CD4-positive, alpha-beta T cell (primary cell): Measurements from ENCODE around the gene NCAPG2. TPM values are rescaled to one million over a fixed set of nuclear protein-coding genes. Genes with fewer than 3 reads are reported as not detected.

ENCODE experiments used
- ATAC-seq: fragments of 200-7000 bp; cut with Tn5 transposase; one replicate; pipeline ENCODE4 v1.10.0; 2022; ENCODE audit warnings: mild to moderate bottlenecking; ENCODE audit not compliant: poor library complexity
- CTCF ChIA-PET: fragments of 350-600 bp; sonication (Branson Sonifier 250); formaldehyde crosslinking; loops from one replicate; lab custom pipeline; 2021; ENCODE audit warnings: antibody characterized with exemption, inconsistent platforms; lab: Charles Lee
- POLR2A ChIA-PET: fragments of 350-600 bp; sonication (Branson Sonifier 250); formaldehyde crosslinking; loops from one replicate; lab custom pipeline; 2021; ENCODE audit warnings: antibody characterized with exemption, inconsistent platforms; lab: Charles Lee
- DNase-seq, 14 experiments: peaks; one replicate each; pipeline ENCODE4 v3.0.0-alpha.2; 2013 to 2020; ENCODE audit warnings: mixed read lengths in 2 of 14
- H3K27ac ChIP-seq, 2 donors: one replicate each; pipeline versions ENCODE4 v1.5.1 to v1.7.0; 2013; ENCODE audit warnings: low read length in 2 of 2, low read depth in 1 of 2, mild to moderate bottlenecking in 1 of 2
- H3K27me3 ChIP-seq, 2 experiments: 1 replicate in 1 of 2; 2 replicates in 1 of 2; pipeline versions ENCODE4 v1.6.1 to v1.7.0; 2013; ENCODE audit warnings: low read length in 2 of 2, control low read depth in 1 of 2, mild to moderate bottlenecking in 1 of 2, moderate library complexity in 1 of 2; ENCODE audit not compliant: insufficient read depth in 2 of 2, control insufficient read depth in 1 of 2
- H3K36me3 ChIP-seq: one replicate; pipeline ENCODE4 v1.6.1; 2013; ENCODE audit warnings: low read length, control low read depth; ENCODE audit not compliant: insufficient read depth
- H3K4me1 ChIP-seq: one replicate; pipeline ENCODE4 v1.6.1; 2013; ENCODE audit warnings: low read length, control low read depth; ENCODE audit not compliant: insufficient read depth
- H3K4me3 ChIP-seq: one replicate; pipeline ENCODE4 v1.5.1; 2013; ENCODE audit warnings: mild to moderate bottlenecking, low read length, moderate library complexity
- H3K9me3 ChIP-seq, 2 experiments: 1 replicate in 1 of 2; 2 replicates in 1 of 2; pipeline versions ENCODE4 v1.6.1 to v1.7.0; 2013; ENCODE audit warnings: low read length in 2 of 2, mild to moderate bottlenecking in 2 of 2, control low read depth in 1 of 2, moderate library complexity in 1 of 2; ENCODE audit not compliant: control insufficient read depth in 1 of 2, insufficient read depth in 1 of 2
- H3K27ac Mint-ChIP-seq: one replicate; pipeline ENCODE4 v1.8.0; 2020; ENCODE audit warnings: mixed read lengths
- H3K27me3 Mint-ChIP-seq: one replicate; pipeline ENCODE4 v1.8.0; 2021; ENCODE audit warnings: mixed read lengths
- H3K36me3 Mint-ChIP-seq: one replicate; pipeline ENCODE4 v1.8.0; 2021; ENCODE audit warnings: low read depth, mixed read lengths
- H3K4me1 Mint-ChIP-seq: one replicate; pipeline ENCODE4 v1.8.0; 2021; ENCODE audit warnings: low read depth, mixed read lengths
- H3K4me3 Mint-ChIP-seq: one replicate; pipeline ENCODE4 v1.8.0; 2020; ENCODE audit warnings: mild to moderate bottlenecking, mixed read lengths
- H3K9me3 Mint-ChIP-seq: one replicate; pipeline ENCODE4 v1.8.0; 2020; ENCODE audit warnings: mixed read lengths
- CTCF ChIP-seq: fragments of 200-600 bp; IDR thresholded peaks from one replicate; pipeline ENCODE4 v1.8.0; 2022; ENCODE audit warnings: antibody characterized with exemption, mild to moderate bottlenecking
- intact Hi-C, 2 experiments: fragments of 100-400 bp; cut with DNase I in 1 of 2; cut with micrococcal nuclease in 1 of 2; formaldehyde crosslinking; loops; one replicate each; pipeline versions ENCODE4 v1.15.1 to v1.9.0; 2023 to 2025; cut with DNase I, micrococcal nuclease
- total RNA-seq, 174 experiments: library from RNA in 2 of 174; stranded (reverse) in 2 of 174; gene quantifications; one replicate each; pipeline ENCODE4 v1.2.3 and lab custom pipeline; 2021 to 2026

Gene NCAPG2
- total RNA-seq, 2 experiments from 2014 or later = 9.9 to 11.8 TPM

DNA sequence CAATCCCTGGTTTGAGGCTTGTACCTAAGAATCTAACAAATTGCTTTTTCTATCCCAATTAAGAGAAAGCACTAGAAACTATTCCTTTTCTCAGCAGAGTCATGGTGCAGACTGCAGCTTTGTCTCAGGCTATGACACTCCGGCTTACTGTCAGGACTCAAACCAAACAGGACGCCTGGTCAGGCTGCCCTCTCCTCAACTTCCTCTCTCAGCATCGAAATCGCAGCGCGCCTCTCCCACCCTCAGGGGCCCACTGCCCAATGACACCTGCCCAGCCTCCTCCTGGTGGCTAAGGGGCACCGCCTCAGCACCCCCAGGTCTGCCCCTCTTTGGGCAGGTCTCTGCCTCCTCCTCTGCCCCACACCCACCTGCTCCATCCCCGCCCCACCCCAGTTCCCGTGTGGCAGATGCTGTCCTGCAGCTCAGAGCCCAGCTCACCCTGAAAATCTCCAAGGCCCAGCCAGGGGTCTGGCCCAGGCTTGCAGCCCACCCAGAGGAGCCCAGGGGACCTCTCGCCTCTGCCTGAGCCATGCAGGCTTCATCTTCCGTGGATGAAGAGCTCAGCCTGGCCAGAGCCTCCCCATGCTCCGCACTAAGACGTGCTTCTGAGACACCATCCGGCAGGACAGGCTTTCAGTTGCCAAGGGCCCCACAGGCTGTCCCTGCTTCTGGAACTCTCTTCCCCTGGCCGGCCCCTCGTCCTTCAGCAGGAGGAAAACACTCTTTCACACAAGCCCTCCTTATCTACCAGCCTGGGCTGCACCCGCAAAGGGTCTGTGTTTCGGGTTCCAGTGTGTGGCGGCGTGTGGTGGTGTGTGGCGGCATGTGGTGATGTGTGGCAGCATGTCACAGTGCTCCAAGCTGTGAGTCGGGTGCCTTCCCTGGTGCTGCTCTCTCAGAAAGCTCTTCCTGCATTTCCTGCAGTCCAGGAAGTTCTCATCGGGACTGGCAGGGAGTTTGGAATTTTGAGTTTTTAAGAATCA is 100.5 kb downstream of the NCAPG2 start:
- no peak overlapping the region for H3K27ac ChIP-seq
- Mint-ChIP-seq H3K36me3 (no peaks in the 10 kb centered on the region), H3K4me1 (no peaks in the 10 kb centered on the region), H3K27me3 (no peaks in the 10 kb centered on the region), H3K9me3 (no peaks in the 10 kb centered on the region), H3K27ac (no peak overlapping the region), H3K4me3 (no peak overlapping the region)
- no peaks in the 10 kb centered on the region for H3K27me3 ChIP-seq
- H3K4me3 ChIP-seq = no peak overlapping the region
- no peak for TF ChIP-seq CTCF
- CTCF ChIA-PET = no interaction called here
- H3K36me3 ChIP-seq = no peaks in the 10 kb centered on the region
- no peaks in the 10 kb centered on the region for H3K4me1 ChIP-seq
- DNase-seq (no peak), ATAC-seq (no peak)
- H3K9me3 ChIP-seq = peaks cover 0 to 8% of the 10 kb centered on the region in 2 experiments
- intact Hi-C loops = no loop called here
- POLR2A ChIA-PET = no interaction called here

DNA sequence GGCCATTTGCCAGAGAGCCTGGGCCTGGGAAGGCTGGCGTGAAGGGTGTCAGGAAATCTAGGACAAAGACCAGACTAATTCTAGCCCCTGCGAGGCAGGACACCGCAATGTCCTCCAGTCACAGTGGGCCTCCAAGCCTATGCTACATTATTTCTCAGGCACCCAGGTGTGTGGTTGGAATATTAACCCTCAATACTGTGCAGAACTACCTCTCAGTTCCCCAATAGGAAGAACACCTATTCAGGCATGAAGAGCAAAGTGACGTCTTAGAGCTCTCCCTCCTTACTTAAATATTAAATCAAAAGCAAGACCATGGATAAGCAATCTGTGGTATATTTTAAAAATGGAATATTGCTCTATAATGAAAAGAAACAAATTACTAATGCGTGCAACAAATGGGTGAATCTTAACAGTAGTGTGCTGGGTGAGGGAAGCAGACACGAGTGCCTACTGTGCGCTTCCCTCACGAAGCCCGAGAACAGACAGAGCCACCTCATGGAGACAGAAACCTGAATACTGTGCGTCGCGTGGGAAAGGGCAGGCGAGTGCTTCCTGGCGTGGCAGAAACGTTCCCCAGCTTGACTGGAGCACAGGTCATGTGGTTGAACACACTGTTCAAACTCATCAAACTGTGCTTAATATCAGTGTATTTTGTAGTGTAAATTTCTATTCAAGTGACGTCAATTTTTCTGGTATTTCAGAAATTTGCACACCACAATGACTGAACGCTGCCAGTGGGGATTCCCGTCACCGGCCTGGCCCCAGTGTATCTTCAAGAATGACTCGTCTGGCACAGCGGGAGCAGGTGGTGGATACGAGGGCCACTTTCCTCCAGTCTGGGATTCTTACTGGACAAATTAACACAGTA is 101.5 kb downstream of the NCAPG2 start:
- CTCF ChIA-PET = no interaction called here

More for the DNA sequence above, 101.5 kb downstream of the NCAPG2 start:
- Histone ChIP-seq H3K36me3 (no peaks in the 10 kb centered on the region), H3K9me3 (peaks cover 0 to 8% of the 10 kb centered on the region in 2 experiments), H3K4me1 (no peaks in the 10 kb centered on the region), H3K4me3 (no peak overlapping the region), H3K27me3 (no peaks in the 10 kb centered on the region), H3K27ac (no peak overlapping the region)
- Mint-ChIP-seq H3K9me3 (no peaks in the 10 kb centered on the region), H3K4me1 (no peaks in the 10 kb centered on the region), H3K4me3 (no peak overlapping the region), H3K36me3 (no peaks in the 10 kb centered on the region), H3K27me3 (no peaks in the 10 kb centered on the region), H3K27ac (no peak overlapping the region)
- DNase-seq (no peak), ATAC-seq (no peak)
- intact Hi-C loops = no loop called here
- TF ChIP-seq CTCF = no peak
- POLR2A ChIA-PET = no interaction called here
